ENCODE results near the gene RASGRF1.

Gene RASGRF1

GRCh38 chr15:78951841-78952238 lies 138.7 kb downstream of the RASGRF1 start:
- DNase-seq, result no peak

GRCh38 chr15:78950902-78951840 lies 139.4 kb downstream of the RASGRF1 start:
- DNase-seq, result peak in 1 of 5 donors; percentile 33

- no peak for DNase-seq
Measured at GRCh38 chr15:78950343-78950742, 140.2 kb downstream of the RASGRF1 start.

GRCh38 chr15:78949461-78949860 lies 141.1 kb downstream of the RASGRF1 start:
- no peak for DNase-seq

DNA sequence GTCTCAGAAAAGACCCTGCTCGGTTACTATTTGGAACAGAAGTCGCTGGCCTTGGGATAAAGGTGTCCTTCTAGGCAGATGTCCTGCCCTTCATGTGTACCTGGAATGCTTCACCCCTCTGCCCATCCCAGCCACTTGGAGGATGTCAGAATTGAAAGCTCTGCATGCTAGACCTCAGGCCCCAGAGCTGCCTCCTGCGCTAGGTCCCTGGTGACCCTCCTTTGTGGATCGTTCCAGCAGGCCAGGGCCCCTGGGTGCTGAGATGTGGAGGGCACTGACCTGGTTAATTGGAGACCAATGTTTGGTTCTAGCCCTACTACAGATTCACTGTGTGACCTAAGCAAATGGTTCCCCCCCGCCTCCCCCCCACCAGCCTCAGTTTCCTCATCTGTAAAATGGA lies 143.1 kb downstream of the RASGRF1 start:
- no peak for DNase-seq

- no peak for DNase-seq
Measured at GRCh38 chr15:78946493-78946892, 144.1 kb downstream of the RASGRF1 start.

DNA sequence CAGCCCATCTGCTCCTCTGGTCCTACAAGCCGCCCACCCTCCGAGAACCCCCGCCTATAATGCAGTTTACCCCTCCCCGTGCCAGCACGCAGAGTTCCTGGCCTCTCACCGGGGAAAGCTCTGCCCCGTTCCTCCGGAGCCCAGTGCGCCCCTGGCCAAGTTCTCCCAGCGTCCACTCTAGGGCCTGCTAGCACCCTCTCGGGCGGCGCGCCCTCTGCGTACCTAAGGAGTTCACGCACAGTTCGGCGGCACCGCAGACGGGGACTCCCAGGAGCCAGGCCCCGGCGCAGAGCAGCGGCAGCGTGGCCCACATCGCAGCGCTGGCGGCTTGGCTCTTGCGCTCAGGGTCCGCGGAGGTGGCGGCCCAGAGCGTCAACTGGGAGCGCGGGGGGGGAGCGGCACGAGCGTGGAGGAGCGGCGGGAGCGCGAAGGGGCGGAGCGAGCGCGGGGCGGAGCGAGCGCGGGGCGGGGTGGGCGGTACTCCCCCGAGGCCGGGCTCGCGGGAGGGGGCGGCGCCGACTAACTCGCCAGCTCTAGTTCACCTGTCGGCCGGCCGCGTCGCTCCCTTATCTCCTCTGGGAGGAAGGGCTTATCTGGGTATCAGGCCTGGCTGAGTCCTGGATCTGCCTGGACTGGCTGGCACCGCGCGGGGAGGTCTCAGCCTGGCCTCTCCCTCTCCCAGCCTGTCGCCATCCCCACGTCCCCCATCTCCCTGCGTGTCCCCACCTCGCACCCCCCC lies 145.7 kb downstream of the RASGRF1 start, which contains the start of gene CTSH:
CTSH (minus strand) TSS at position 378 of the 739 bp plus-strand sequence; CDS start at position 313, 65 bp downstream.
- DNase-seq, result peak; percentile 56 to 76 (median 69)

GRCh38 chr15:78944202-78944625 lies 146.4 kb downstream of the RASGRF1 start:
- no peak for DNase-seq

GRCh38 chr15:78943692-78944091 lies 146.9 kb downstream of the RASGRF1 start:
- no peak for DNase-seq

- no peak for DNase-seq
Measured at GRCh38 chr15:78942741-78943140, 147.8 kb downstream of the RASGRF1 start.

GRCh38 chr15:78938658-78939488 lies 151.7 kb downstream of the RASGRF1 start:
- peak in 1 of 5 donors; percentile 82 for DNase-seq

DNA sequence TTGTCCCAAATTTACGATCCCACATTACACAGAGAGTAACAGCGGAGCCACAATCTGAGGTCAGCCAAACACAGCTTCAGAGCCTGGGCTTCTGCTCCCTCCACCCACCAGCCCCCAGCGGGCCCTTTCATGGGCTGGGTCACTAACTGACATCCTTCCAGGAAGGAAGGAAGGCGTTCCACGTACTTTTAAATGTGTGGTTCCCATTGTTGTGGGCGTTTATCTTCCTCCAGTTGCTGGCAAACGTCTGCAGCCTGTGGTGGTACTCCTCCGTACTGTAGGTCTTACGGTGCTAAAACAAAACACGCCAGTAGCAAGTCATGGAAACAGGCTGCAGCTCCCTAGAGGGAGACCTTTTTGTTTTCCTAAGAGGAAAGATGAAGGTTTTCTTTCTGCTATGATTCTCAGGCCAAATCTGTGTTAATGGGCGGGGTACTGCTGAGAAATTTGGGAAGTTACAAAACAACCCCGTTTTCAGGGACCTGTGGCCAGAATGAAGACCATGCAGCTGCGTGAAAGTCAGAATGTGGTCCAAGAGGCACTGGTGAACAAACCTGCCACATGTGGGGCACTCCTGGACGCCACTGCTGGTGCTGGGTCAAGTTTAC lies 153.3 kb downstream of the RASGRF1 start:
- DNase-seq, result peak in 1 of 5 donors; percentile 79

GRCh38 chr15:78934655-78935023 lies 155.9 kb downstream of the RASGRF1 start:
- no peak for DNase-seq

GRCh38 chr15:78933823-78934654 lies 156.5 kb downstream of the RASGRF1 start:
- no peak for DNase-seq

DNA sequence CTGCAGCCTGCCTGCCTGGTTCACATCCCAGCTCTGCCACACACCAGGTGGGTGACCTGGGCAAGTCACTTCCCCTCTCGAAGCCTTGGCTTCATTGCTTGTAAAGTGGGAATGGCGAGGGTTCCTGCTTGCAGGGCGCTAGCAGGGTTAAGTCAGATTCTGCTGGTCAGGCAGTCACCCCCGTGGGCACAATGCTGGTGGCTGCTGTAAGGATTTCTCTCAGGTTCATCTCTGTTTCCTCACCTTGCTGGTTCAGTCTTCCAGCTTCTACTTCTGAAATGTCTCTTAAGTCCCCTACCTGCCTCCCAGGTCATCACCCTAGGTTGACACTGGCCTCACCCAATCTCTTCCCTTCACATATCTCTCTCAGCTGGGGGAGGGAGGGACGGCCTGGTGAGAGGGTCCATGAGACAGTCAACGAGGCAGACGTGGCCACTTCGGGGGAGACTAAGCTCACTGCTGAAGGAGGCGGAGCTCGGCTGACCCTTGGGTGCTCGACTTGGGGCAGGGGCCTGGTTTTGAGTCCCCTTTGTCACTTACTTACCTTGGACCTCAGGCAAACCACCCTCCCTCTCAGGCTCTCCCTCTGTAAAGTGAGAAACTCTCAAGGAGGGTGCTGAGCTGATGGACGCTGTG lies 157.3 kb downstream of the RASGRF1 start:
- no peak for DNase-seq

DNA sequence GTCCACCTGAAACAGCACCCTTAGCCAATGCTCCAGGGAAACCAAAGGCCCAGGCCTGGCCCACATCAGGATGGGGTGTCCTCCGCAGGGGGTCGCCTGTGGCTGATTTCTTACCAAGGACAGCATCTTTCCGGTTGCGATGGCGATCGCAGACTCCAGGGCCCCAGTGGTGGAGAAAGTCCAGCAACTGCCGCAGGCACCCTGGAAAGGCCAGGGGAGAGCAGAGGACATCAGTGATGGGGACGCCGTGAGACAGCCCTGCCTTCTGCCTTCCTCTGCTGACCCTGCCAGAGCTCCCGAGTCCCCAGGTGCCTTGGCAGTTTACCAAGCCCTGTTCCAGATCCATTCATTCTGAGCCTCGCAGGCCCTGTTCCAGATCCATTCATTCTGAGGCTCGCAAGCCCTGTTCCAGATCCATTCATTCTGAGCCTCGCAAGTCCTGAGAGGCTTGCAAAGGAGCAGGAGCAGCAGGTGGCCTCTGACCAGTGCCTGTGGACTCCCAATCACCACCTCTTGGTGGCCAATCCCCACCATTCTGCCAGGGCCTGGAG lies 158.2 kb downstream of the RASGRF1 start:
- DNase-seq, result no peak

- DNase-seq, result no peak
Measured at GRCh38 chr15:78931439-78932257, 158.9 kb downstream of the RASGRF1 start.

DNA sequence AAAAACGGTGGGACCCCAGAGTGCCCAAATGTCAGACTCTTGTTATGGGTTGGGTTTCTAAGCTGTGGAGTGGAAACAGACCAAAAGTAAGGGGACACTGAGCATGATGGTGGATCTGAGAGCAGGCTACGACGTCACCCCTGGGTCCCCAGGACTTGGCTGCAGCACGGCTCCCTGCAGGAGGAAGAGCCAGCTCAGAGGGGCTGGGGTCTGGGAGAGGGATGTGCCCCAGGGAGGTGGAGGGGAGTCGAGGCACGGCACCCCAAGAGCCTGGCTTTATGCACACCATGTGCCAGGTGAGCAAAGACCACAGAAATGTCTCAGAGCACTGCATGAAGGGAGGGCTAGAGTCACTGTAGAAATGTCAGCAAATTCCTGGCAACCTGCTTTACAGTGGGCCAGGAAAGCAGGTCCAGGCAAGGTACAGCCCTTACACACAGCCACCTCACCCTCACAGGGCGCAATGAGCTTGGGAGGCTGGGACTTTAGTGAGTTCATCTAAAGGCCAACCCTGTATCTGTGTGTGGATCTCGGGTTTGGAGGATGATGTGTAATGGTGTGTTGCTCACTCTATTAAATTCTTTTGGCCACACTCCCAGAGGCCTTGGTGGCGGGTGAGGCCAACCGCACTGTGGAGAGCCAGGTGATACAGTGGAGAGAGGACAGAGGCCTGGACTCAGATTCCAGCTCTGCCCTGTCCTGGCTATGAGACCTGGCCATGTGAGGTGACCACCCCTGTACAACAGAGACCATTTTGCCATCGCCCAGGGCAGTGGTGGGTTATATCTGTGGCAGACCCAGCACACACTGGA lies 159.8 kb downstream of the RASGRF1 start:
- DNase-seq, result no peak

Data from T-helper 1 cell (primary cell).